AG20443 (cell line): ENCODE measurements around the gene OXCT1.
A peak's percentile ranks its signal among the peaks of the same experiment; 100 is the strongest.
"Not testable (repeated sequence)": the region's sequence is repeated elsewhere in the genome, so short reads cannot be mapped to it uniquely, and the experiment has no call there.

Source experiments
- DNase-seq: peaks from one replicate; pipeline ENCODE4 v3.0.0; 2012; ENCODE audit warnings: low spot score, mixed read lengths

OXCT1 gene

DNA sequence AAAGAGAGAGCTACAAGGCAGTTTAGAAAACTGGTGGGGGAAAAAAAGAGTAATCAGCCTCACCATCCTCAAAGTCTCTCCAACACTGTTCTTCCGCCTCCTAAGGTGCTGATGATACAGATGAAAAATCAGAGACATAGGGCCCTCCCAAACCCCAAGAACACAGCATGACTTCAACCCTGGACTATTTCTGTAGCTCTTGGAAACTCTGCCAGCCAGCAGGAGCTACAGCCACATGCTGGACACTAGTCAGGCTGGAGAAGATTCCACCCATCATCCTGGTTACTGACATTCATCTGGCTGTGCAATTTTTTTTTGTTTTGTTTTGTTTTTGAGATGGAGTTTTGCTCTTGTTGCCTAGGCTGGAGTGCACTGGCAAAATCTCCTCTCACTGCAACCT, 42.4 kb downstream of the OXCT1 start:
- DNase-seq: no peak

DNA sequence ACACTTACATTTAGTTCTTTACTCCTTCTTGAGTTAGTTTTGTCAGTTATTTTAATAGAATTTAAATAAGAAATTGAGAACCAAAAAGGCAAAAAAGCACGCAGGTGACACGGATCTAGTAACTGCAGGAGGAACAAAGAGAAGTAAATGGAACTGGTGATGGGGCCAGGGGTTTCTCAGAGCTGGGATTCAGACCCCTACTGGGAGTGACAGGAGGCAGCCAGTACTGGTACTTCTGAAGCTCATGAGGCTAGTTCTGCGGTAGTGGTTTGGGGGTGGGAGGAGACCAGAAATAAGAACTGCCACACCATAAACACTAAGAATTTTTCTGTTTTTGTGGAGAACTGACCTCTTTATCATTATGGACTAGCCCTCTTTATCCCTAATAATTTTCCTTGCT, 48.2 kb downstream of the OXCT1 start:
- DNase-seq: no peak

DNA sequence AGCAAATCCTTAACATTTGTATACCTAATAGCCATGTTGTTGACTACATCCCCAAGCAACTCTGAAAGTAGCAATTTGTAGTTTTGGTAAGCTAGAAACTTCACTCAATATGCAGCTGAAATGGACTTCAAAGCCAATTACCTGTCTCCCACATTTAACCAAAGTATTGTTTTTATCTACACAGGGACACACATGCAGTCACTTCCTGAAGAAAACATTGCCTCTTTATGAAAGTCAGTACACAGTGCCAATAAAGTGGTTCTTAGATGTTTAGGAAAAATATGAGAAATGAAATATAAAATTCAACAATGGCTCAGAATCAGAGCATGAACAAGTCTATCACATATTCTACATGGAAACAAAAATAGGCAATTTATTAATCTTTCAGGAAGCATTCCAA, 49.2 kb downstream of the OXCT1 start:
- no peak for DNase-seq

DNA sequence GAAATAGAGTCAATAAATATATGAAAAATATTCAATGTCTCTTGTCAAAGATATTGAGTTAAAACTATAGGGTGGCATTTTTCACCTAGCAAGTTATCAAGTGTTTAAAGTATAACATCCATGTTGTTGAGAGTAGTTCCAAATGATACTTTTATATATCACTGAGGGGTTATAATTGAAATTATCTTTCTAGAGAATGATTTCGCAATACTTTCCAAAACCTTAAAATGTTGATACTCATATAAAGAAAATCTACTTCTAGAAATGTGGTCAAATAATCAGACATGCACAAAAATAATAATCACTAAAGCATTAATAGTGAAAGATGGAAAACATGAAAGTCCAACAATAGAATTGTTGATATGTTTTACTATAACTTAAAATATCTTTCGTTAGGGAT, 50.1 kb downstream of the OXCT1 start:
- DNase-seq: no peak

DNA sequence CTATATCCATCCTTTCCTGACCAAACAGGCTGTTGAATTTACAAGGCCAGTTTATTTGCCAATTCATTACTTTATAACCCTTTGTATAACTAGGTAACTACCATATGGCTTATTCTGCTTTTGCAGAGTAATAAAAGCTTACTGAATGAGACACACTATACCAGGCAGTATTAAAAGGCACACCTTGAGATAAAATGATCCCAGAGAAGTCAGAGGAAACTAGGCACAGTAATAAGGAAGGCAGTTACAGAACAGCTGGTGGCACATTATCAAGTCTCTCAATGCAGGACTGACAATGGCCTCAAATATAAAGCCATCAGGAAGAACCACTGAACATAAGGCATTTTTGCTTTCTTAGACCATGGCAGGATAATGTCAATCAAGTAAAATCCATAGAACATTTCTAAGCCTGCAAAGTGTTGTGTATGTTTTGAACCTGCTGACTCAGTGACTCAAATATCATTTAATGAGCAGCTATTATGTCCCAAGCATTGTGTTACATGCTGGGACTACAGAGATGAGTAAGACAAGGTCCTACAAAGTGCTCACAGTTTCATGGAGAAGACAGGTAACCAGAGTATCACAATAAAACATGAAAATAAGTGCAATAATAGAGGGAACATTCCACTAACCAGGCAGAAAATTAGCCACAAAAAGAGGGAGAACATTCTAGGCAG, 52.5 kb downstream of the OXCT1 start:
- no peak for DNase-seq

- no peak for DNase-seq
Observed at GRCh38 chr5:41815663-41816229, 54.5 kb downstream of the OXCT1 start.

- no peak for DNase-seq
Observed at GRCh38 chr5:41815261-41815660, 55.0 kb downstream of the OXCT1 start.

- not testable (repeated sequence) for DNase-seq
Observed at GRCh38 chr5:41814306-41814705, 55.9 kb downstream of the OXCT1 start.

- DNase-seq: no peak
Observed at GRCh38 chr5:41812156-41812555, 58.1 kb downstream of the OXCT1 start.

- no peak for DNase-seq
Observed at GRCh38 chr5:41809128-41809527, 61.1 kb downstream of the OXCT1 start.

- DNase-seq: no peak
Observed at GRCh38 chr5:41808294-41808693, 61.9 kb downstream of the OXCT1 start.

GRCh38 chr5:41797662-41798061, 72.6 kb downstream of the OXCT1 start:
- no peak for DNase-seq

DNA sequence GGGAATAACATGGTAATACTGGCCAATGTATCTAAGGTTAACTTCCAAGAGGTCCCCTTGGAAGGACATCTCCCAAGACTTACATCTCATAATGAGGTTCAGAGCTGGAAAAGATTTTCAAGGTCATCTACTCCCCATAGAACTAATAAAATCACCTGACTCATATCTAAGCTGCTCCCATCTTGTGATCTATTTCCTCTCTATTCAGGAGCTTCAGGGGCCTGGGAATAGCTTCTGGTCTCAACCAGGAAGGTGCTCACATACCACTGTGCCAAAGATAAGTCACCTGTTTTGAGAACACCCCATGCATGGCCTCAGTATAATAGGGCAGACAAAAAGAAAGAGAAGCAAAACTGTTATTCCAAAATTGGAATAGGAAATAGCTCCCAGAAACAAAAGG, 74.2 kb downstream of the OXCT1 start:
- no peak for DNase-seq

DNA sequence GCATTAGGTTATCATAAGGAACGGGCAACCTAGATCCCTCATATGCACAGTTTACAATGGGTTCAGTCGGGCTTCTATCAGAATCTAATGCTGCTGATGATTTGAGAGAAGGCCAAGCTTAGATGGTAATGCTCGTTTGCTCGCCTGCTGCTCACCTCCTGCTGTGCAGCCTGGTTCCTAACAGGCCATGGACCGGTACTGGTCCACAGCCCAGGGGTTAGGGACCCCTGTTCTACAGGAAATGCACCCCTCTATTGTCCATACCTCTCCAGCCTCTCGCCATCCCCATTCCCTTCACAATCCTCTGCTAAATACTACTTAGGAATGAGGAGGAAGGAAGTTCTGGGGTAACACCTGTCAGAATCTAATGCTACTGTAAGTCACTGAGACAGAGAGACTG, 75.1 kb downstream of the OXCT1 start:
- no peak for DNase-seq

DNA sequence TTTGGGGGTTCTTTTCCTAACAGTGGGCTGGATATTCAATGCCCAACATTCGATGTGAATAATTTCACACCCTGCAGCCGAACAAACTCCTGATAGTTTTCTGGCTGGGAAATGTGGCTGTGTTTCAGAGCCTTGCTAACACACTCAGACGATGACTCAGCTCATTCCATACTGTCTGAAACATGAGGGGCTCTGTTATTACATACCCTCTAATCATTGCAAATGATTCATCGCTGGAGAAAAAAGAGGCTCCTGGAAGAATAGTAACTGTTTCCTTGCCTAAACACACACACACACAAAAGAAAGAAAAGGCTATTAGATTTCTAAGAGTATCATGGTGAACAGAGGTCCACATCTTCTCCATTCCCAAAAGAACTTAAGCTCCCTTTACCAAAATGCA, 75.8 kb downstream of the OXCT1 start:
- DNase-seq: peak; percentile 69

GRCh38 chr5:41793141-41793770, 77.0 kb downstream of the OXCT1 start:
- no peak for DNase-seq

- peak; percentile 15 for DNase-seq
Observed at GRCh38 chr5:41790038-41790776, 80.0 kb downstream of the OXCT1 start.

DNA sequence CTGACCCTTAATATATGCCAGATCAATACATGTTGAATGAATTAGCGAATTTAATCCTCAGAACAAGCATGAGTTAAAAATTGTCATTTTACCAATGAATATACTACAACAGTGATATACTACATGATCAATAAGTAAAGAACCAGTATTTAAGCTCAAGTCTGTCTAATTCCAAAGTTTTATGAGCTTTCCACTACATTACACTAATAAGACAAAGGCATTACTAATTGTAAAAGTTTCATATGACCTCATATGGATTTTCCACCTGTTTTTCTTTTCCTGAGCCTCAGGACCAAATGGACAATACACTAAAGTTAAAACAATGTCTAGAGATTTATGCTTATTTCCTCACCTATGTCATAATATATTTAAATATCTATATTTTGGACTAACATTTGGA, 80.8 kb downstream of the OXCT1 start:
- DNase-seq: no peak

- no peak for DNase-seq
Observed at GRCh38 chr5:41788941-41789368, 81.3 kb downstream of the OXCT1 start.

DNA sequence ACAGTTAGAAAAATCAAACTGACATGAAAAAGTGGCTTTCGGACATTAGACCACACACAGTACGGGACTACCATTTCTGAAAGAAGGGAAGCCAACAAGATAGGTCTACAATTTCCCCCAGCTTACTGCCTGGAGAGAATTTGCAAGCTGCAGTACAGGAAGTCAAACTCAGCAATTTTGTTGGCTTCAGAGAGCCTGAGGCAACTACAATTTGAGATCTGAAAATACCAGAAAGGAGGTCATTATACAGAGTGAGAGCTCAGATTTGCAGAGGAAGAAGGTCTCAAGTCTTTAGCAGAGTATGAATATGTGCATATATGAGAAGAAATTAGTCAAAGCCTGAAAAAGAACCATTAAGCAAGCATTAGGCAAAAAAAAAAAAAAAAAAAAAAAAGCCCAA, 83.0 kb downstream of the OXCT1 start:
- DNase-seq: no peak

DNA sequence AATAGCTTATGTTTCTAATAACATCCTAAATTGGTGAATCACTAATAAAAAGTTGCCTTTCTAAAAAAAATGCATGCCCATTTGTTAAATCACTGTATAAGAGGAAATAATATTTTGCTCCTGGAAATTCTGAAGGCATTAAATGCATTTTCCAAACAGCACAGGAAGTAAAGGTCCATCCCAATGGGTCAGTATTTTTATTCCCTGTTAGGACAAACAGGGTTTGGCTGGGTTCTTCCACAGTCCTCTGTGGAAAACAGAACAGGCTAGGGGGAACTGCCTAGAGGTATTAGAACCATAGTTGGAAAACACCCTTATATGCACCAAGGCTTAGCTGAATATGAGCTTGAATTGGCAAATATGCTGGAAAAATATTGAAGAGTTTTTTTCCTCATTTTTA, 85.2 kb downstream of the OXCT1 start:
- DNase-seq: no peak

DNA sequence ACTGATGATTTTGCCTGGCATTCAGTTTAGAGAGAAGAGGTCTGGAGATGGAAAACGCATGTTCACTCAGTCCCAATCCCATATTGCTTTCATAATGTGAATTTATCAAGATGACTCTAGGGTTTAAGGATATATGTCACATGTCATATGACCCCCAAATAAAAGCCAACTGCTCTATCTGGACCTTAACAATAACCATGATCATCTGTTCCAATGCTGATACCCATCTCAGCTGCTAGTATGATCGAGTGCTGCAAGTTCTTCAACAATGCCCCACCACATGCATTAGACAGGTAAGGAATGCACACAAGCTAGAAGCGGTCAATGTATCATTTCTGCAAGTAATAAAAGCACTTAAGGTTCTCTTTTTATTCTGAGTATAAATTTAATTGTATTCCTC, 91.8 kb downstream of the OXCT1 start:
- DNase-seq: no peak

DNA sequence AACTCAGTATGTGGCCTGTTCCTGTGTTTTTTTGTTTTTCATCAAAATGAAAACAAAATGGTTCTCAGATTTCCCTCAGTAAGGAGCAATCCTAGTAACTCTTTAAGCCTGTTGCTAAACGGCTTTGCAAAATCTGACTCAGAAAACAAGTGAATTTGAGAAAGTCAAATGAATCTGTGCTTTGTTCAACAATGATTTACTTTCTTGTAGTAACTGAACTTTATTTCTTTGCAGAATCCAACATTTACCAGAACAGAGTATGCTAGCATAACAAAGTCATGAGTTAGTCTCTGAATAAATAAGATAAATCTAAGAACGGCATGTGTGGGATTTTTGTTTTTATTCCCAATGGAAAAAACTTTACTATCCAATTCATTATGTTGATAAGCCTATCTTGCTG, 93.8 kb downstream of the OXCT1 start:
- no peak for DNase-seq
